Measurements from ENCODE around the gene SDK2.

DNA sequence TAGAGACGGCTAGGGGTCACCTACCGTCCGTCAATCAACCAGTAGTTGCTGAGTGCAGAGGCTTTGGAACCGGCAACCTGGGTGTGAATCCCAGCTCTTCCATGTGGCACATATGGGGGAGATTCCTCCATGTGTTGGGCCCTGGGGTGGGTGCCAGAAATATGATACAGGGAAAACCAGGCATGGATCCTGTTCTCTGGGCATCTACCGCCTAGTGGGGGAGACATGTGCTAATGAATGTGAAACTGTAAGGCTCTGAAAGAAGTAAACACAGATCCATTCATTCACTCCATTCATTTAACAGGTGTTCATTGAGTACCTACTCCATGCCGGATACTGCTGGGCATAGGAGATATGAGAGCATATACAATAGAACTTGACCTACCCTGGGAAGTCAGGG, 39.5 kb upstream of the SDK2 start:
- no peak for TF ChIP-seq EZH2 (IDR thresholded peaks at IDR 0.05; ENCODE audit: borderline replicate concordance, low read length)
- TF ChIP-seq, protein P1, sequence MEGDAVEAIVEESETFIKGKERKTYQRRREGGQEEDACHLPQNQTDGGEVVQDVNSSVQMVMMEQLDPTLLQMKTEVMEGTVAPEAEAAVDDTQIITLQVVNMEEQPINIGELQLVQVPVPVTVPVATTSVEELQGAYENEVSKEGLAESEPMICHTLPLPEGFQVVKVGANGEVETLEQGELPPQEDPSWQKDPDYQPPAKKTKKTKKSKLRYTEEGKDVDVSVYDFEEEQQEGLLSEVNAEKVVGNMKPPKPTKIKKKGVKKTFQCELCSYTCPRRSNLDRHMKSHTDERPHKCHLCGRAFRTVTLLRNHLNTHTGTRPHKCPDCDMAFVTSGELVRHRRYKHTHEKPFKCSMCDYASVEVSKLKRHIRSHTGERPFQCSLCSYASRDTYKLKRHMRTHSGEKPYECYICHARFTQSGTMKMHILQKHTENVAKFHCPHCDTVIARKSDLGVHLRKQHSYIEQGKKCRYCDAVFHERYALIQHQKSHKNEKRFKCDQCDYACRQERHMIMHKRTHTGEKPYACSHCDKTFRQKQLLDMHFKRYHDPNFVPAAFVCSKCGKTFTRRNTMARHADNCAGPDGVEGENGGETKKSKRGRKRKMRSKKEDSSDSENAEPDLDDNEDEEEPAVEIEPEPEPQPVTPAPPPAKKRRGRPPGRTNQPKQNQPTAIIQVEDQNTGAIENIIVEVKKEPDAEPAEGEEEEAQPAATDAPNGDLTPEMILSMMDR (conservative IDR thresholded peaks at IDR 0.05 in 1 of 2, IDR thresholded peaks at IDR 0.05 in 1 of 2; ENCODE audit: extremely low read depth in 1 of 2, insufficient read depth in 1 of 2, low read depth in 1 of 2, low read length in 2 of 2), result no peak
